ENCODE results near the gene PLXDC2.

The PLXDC2 gene

DNA sequence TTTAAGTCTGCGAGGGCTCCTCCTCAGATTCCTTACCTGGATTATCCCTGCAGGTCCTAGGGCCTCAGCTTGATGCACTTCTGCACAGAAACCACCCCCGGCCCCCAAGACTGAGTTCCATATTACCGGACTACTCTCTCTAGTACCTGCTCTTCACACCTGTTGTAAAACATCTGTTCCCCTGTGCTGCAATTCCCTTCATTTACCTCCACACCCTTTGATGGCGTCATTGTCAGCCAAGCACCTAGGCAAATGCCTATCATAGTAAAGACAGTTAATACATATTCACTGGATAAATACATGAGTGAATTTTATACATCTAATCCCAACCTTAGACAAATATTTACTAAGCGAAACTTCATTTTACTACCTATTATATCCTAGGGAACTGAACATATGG is 275.5 kb downstream of the PLXDC2 start:
- no peak for FAIRE-seq
- TF ChIP-seq POLR2A (IDR thresholded peaks at IDR 0.05; ENCODE audit: low read depth, low read length) (no peak), TAF1 (IDR thresholded peaks at IDR 0.05; ENCODE audit: borderline replicate concordance, low read depth, low read length) (no peak), POLR2AphosphoS5 (IDR thresholded peaks at IDR 0.05; ENCODE audit: low read depth, low read length) (no peak)
- no peak for DNase-seq (ENCODE audit: insufficient read length)

DNA sequence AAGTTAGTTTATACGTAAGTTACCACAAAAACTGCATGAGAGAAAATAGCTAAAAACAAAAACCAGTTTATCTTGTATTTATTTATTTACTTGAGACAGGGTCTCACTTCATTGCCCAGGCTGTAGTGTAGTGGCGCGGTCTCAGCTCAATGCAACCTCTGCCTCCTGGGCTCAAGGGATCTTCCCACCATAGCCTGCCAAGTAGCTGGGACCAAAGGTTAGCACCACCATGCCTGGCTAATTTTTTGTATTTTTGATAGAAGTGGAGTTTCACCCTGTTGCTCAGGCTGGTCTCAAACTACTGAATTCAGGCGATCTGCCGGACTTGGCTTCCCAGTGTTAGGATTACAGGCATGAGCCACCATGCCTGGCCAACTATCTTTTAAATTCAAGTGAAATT is 277.4 kb downstream of the PLXDC2 start:
- FAIRE-seq (no peak), DNase-seq (ENCODE audit: insufficient read length) (no peak)
- TF ChIP-seq POLR2AphosphoS5 (IDR thresholded peaks at IDR 0.05; ENCODE audit: low read depth, low read length), result no peak
- TF ChIP-seq TAF1 (IDR thresholded peaks at IDR 0.05; ENCODE audit: borderline replicate concordance, low read depth, low read length), result no peak
- TF ChIP-seq POLR2A (IDR thresholded peaks at IDR 0.05; ENCODE audit: low read depth, low read length), result no peak

DNA sequence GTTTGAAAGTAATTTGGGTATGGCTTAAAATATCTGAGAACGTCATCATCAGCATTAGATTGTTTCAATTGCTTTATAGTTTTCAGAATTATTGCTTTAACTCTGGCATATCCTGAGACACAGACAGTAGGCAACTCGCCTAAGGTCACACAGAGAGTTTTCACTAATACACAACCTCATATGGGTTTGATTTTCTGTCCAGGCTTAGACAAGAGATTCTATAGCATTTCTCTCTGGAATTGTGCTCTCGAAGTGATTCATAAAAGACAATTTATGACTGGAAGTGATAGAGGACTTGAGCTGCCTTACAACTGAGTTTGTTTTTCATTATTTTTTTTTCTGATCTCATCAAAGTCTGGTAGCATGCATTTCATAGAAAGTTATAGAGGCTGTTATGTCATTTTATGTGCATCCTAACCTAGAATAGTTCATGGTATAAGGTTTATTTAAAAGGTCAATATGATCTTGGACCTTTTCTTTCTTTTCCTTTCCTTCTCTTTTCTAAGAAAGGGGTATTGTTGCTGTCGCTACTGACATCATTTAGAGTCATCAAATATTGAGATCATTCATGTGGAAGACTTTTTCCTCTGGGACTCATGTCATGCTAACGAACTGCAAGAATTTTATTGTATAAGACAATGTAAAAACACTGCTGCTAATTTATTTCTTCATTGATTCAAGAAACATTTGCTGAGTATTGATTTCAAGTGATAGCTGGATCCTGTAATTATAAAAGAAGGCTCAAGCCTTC is 278.2 kb downstream of the PLXDC2 start:
- no peak for FAIRE-seq
- TF ChIP-seq POLR2AphosphoS5 (IDR thresholded peaks at IDR 0.05; ENCODE audit: low read depth, low read length) (no peak), POLR2A (IDR thresholded peaks at IDR 0.05; ENCODE audit: low read depth, low read length) (no peak), TAF1 (IDR thresholded peaks at IDR 0.05; ENCODE audit: borderline replicate concordance, low read depth, low read length) (no peak)
- DNase-seq (ENCODE audit: insufficient read length), result no peak

DNA sequence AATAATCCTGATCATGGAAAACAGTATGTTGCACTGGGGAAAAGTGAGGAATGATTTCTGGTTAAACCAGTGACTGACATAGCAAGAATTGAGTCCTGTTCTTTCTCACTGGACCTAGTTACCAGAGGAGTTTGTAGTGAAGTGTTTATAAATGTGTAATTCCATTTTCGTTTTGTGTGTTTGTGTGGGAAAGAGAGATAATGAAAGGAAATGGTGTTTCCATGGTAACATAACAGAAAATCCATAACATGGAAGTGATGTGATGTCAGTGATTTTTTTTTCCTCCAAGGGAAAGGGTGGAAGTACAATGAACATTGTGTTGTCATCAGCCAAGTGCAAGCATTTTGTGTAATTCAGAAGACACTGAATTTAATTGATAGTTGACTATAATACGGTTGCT is 283.9 kb downstream of the PLXDC2 start:
- FAIRE-seq (no peak), DNase-seq (ENCODE audit: insufficient read length) (no peak)
- TF ChIP-seq POLR2AphosphoS5 (IDR thresholded peaks at IDR 0.05; ENCODE audit: low read depth, low read length), result no peak
- TF ChIP-seq TAF1 (IDR thresholded peaks at IDR 0.05; ENCODE audit: borderline replicate concordance, low read depth, low read length), result no peak
- TF ChIP-seq POLR2A (IDR thresholded peaks at IDR 0.05; ENCODE audit: low read depth, low read length), result no peak

DNA sequence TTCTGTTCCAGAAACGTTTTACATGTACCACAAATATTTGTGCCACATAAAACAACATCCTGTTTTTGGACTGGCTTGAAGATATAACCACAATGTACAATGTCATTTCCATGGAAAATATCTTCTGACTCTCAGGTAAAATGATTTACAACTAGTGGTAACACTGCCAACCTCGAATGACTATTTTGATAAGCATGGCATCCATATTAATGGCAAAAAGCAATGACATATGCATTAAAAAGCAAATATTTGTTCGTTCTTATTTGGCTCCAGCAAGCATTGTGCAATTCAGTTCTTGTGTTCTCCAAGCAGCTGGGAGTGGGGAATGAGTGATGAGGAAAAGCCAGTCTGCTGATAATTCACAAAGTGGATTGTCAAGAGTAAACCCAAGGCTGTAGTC is 289.0 kb downstream of the PLXDC2 start:
- DNase-seq (ENCODE audit: insufficient read length), result no peak
- FAIRE-seq, result no peak
- TF ChIP-seq TAF1 (IDR thresholded peaks at IDR 0.05; ENCODE audit: borderline replicate concordance, low read depth, low read length) (no peak), POLR2A (IDR thresholded peaks at IDR 0.05; ENCODE audit: low read depth, low read length) (no peak), POLR2AphosphoS5 (IDR thresholded peaks at IDR 0.05; ENCODE audit: low read depth, low read length) (no peak)

DNA sequence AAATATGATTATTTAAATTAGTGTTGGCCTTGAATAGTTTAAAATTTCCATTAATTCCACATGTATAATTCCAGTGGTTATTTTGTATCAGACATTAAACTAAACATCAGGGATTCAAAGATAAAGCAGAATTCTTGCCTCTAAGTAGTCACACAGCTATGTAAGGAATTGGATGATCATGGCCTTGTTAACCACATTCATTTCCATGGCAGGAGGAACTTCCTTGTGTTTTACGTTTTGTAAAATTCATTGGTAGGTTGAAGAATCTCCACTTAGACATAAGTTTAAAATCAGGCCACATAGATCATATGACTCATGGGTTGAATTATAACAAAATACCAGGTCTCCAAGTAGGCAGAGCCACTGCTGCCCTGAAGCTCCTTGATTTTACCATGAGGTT is 289.7 kb downstream of the PLXDC2 start:
- DNase-seq (ENCODE audit: insufficient read length) (no peak), FAIRE-seq (no peak)
- TF ChIP-seq POLR2A (IDR thresholded peaks at IDR 0.05; ENCODE audit: low read depth, low read length) (no peak), POLR2AphosphoS5 (IDR thresholded peaks at IDR 0.05; ENCODE audit: low read depth, low read length) (no peak), TAF1 (IDR thresholded peaks at IDR 0.05; ENCODE audit: borderline replicate concordance, low read depth, low read length) (no peak)

DNA sequence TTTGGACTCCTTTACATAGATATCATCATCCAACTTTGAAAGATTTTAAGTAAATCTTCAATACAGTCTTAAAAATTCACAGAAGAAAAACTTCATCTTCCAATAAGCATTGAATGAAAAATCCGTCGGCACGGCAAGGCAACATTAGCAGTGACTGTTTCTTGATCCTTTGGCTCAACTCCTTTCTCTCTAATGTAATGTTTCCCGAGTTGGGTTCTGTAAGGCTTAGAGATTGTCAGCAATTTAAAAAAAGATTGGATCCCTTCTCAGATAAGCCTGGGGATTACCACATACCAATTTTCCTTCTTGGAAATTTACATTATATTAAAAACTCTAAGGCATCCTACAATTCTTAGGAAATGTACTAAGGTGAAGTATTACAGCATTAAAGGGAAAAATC is 291.8 kb downstream of the PLXDC2 start:
- FAIRE-seq, result no peak
- TF ChIP-seq TAF1 (IDR thresholded peaks at IDR 0.05; ENCODE audit: borderline replicate concordance, low read depth, low read length) (no peak), POLR2AphosphoS5 (IDR thresholded peaks at IDR 0.05; ENCODE audit: low read depth, low read length) (no peak), POLR2A (IDR thresholded peaks at IDR 0.05; ENCODE audit: low read depth, low read length) (no peak)
- no peak for DNase-seq (ENCODE audit: insufficient read length)

DNA sequence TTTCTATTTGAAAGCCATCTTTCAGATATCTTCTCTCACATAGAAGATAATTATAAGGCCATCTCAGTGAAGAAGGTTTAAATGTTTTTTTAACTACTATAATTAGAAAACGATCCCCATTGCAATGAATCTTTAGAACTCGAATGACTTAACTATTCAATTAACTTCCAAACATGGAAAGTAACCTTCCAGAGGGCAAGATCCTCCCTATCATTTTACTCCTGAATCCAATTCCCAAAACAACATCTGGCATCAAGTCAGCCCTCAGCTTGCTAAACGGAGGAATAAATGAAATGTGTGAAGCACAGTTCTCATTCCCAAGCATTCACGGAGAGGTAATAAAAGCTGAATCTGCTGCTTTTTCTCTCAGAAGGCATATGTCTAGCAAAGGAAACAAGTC is 293.4 kb downstream of the PLXDC2 start:
- DNase-seq (ENCODE audit: insufficient read length) (no peak), FAIRE-seq (no peak)
- TF ChIP-seq POLR2AphosphoS5 (IDR thresholded peaks at IDR 0.05; ENCODE audit: low read depth, low read length) (no peak), TAF1 (IDR thresholded peaks at IDR 0.05; ENCODE audit: borderline replicate concordance, low read depth, low read length) (no peak), POLR2A (IDR thresholded peaks at IDR 0.05; ENCODE audit: low read depth, low read length) (no peak)

DNA sequence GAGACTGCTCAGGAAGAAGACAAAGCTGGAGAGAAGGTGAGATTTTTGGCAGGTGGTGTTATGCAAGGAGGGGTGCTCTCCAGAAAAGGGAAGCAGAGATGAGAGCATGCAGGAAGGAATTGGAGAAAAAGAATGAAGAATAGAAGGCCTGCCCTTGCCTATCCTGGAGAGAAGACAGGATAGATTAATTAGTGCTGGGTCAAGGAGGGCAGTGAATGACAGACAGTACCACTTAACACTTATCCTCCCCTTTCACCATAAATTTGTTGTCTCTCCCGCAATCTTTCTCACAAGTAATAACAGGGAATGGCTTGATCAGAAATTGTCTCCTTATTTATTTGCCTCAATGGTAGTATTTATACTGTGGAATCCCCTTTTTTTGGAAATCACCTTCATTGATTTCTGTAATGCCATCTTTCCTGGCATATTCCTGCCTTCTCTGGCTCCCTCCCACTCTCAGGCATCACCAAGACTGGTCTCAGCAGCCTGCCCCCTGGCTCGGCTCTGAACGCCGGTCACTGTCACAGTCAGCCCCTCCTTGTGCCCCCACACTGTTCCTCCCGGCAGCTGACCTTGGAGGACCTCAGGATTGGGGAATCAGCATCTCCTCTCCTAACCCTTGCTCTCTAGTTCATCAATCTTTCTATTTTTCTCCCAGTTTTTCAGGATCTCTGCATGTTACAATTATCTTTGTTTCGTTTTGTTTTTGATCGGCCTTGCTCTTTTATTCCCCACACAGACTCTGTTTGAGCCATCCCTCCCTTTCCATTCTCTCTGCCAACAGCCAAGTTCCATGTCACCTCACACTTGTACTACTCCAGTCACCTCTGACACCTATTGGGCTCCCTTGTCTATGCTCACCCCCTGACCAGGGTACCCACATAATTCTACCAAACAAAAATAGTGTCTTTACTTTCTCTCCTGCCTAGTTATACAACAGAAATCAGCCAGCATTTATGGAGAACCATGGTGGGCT is 294.2 kb downstream of the PLXDC2 start:
- DNase-seq (ENCODE audit: insufficient read length) (no peak), FAIRE-seq (no peak)
- TF ChIP-seq POLR2A (IDR thresholded peaks at IDR 0.05; ENCODE audit: low read depth, low read length), result no peak
- TF ChIP-seq POLR2AphosphoS5 (IDR thresholded peaks at IDR 0.05; ENCODE audit: low read depth, low read length), result no peak

DNA sequence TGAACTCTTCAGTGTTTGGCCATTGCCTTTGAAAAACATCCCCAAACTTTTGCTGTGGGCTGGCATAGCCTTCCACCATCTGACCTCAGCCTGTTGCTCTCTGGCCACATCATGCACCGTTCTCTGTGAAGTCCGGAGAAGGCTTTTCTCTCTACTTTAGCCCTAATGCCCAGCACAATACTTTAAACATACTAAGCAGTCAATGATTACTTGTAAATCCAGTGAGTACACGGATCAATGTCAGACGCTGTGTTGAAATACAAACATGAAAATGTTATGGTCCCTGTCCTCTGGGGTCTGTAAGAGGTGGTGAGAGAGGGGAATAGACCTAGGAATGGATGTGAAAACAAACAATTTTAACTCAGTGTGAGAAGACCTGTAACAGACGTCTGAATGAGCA is 297.9 kb downstream of the PLXDC2 start:
- FAIRE-seq (no peak), DNase-seq (ENCODE audit: insufficient read length) (no peak)
- TF ChIP-seq POLR2A (IDR thresholded peaks at IDR 0.05; ENCODE audit: low read depth, low read length), result no peak
- TF ChIP-seq TAF1 (IDR thresholded peaks at IDR 0.05; ENCODE audit: borderline replicate concordance, low read depth, low read length), result no peak
- TF ChIP-seq POLR2AphosphoS5 (IDR thresholded peaks at IDR 0.05; ENCODE audit: low read depth, low read length), result no peak

DNA sequence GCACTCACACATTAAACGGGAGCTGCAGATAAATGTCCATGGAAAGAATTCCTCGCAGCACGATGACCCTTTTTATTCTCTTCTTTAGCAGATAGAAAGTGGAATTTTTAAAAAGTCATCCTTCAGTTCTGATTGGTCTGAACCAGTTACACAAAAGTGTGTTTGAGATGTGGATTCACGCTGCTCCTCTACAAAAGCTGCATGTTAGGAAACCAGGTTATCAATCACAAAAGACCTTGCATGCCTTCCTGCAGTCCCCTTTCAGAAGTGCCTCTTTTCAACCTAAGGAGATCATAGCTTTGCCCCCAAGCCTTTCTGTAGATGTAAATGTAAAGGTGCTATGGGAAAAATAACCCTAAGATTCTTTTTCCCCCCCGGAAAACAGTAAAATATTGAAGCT is 299.7 kb downstream of the PLXDC2 start:
- TF ChIP-seq POLR2A (IDR thresholded peaks at IDR 0.05; ENCODE audit: low read depth, low read length) (no peak), TAF1 (IDR thresholded peaks at IDR 0.05; ENCODE audit: borderline replicate concordance, low read depth, low read length) (no peak), POLR2AphosphoS5 (IDR thresholded peaks at IDR 0.05; ENCODE audit: low read depth, low read length) (no peak)
- FAIRE-seq (no peak), DNase-seq (ENCODE audit: insufficient read length) (no peak)

DNA sequence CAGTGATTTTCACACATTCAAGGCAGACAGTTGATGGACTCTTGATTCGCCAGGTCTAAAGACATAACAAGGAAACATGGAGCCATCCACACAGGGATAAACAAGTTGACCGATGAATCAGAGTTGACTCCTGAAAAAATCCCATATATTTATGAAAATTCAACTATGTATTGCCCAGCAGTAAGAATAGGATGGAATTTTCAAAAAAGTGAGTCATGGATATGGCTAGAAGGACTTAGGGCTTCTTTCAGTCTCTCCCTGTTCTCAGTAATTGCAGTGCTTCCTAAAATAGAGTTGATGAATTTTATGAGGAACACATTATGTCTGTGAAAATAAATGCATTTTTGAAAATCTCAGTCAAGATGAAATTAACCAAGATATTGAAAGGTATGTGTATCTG is 301.2 kb downstream of the PLXDC2 start:
- FAIRE-seq, result no peak
- DNase-seq (ENCODE audit: insufficient read length), result no peak
- no peak for TF ChIP-seq POLR2A (IDR thresholded peaks at IDR 0.05; ENCODE audit: low read depth, low read length)

Measured in GM12892 (cell line).